22Rv1 (cell line): Measurements from ENCODE around the gene UNC5C.

Source experiments
- ZFX ChIP-seq: fragments of 450-650 bp; IDR thresholded peaks from 2 replicates; pipeline ENCODE4 v1.6.1; 2017; ENCODE audit warnings: antibody characterized with exemption, borderline replicate concordance
- TF ChIP-seq, protein P1 (sequence below): fragments of 450-650 bp; IDR thresholded peaks from 2 replicates; pipeline ENCODE4 v1.5.1; 2017; ENCODE audit warnings: mild to moderate bottlenecking

DNA sequence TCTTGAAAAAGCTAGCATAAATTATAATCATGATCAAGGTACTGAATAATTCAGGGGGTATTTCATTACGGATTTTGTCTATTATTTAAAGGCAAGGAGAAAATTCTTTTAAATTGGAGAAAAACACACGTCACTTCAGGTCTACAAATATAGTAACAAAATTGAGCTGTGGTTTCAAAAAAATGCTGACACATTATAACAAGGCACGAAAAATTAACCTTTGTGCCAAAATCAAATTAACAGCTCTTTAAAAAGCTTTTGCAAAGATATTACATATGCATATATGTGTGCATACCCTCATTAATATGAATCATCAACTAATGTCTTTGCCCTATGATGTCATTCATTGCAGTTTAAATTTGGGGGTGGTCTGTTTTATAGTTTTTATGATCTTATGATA, 44.3 kb downstream of the UNC5C start:
- TF ChIP-seq, protein P1, sequence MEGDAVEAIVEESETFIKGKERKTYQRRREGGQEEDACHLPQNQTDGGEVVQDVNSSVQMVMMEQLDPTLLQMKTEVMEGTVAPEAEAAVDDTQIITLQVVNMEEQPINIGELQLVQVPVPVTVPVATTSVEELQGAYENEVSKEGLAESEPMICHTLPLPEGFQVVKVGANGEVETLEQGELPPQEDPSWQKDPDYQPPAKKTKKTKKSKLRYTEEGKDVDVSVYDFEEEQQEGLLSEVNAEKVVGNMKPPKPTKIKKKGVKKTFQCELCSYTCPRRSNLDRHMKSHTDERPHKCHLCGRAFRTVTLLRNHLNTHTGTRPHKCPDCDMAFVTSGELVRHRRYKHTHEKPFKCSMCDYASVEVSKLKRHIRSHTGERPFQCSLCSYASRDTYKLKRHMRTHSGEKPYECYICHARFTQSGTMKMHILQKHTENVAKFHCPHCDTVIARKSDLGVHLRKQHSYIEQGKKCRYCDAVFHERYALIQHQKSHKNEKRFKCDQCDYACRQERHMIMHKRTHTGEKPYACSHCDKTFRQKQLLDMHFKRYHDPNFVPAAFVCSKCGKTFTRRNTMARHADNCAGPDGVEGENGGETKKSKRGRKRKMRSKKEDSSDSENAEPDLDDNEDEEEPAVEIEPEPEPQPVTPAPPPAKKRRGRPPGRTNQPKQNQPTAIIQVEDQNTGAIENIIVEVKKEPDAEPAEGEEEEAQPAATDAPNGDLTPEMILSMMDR, result no peak
- TF ChIP-seq ZFX, result no peak
